SIG-M5 treated with dmso at 0.1 percent for 504 hours (cell line): ENCODE measurements around the gene NKPD1.

Experiments
- DNase-seq: peaks from one replicate; lab custom pipeline; 2025; ENCODE audit not compliant: unreplicated experiment; lab: John Stamatoyannopoulos, UW

NKPD1 gene

DNA sequence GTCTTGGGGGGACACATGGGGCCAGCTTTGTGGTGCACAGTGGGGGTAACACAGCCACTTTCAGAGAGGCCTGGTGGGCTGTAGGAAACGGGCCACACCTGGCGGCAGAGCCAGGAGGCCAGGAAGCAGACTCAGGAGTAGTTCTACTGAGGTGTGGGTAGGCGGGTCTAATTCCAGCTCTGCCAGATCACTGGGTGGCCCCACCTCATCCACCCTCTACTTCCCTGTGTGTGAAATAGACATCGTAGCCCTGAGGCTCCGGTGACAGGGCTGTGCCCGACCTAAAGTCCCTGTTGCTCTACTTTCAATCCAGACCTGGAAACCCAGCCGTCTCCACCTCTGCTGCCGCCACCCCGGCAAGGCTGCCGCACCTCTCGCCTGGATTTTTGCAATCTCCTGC is 4.0 kb downstream of the NKPD1 start:
- DNase-seq, result no peak

DNA sequence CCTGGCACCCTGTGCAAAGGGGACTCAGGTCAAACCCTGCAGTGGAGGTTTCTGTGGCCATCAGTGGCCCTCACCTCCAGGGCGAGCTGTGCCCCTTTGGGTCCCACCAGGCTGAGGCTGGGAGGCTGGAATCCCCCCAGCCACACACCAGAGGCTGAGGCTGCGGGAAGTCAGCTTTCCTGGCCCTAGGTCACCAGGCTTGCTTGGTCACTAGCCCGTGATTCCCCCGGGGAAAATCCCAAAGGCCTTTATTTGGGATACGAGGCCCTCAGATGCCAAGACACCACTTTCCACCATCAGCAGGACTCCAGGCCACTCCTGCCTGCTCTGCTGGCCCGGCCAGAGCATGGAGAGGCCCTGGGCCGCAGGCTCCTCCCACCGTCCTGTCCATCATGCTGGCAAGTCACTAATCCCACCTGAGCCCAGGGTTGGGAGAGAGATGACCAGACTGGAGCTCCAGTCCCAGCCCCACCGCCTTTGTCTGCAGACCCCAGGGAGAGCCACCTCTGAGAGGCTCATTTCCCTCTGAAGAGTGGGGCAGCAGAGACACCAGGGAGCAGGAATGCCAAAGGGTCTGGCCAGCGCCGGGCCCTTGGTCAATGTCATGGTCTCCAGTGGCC is 4.7 kb downstream of the NKPD1 start:
- no peak for DNase-seq

DNA sequence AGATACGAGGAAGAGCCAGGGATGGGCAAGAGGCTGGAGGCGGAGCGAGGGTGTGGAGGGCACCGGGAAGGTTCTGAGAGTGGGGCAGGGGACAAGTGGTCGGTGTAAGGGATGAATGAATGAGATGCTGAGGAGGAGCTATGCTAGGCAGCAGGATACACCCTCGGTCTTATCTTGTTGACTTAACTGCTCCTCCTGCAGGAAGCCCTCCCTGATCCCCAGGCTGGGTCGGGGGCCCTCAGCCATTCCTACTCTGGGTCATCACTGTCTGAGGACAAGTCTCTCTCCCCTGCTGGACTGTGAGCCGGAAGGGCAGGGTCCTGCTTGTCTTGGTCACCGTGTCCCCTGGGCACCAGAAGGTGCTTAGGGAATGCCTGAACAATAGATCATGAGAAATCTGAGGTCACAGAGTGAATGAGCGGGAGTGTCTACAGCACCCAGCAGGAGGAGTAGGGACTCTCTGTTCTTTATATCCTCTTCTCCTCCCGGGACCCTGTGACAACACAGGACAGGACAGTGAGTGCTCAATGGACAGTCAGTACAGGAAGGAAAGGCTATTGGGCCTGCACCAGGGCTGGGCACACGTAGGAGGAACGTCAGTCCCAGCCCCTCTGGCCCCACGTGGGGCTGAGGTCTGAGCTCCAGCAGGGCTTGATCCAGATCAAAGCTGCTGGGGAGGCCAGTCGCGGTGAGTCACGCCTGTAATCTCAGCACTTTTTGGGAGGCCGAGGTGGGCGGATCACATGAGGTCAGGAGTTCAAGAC is 6.5 kb downstream of the NKPD1 start:
- DNase-seq, result peak; percentile 14

DNA sequence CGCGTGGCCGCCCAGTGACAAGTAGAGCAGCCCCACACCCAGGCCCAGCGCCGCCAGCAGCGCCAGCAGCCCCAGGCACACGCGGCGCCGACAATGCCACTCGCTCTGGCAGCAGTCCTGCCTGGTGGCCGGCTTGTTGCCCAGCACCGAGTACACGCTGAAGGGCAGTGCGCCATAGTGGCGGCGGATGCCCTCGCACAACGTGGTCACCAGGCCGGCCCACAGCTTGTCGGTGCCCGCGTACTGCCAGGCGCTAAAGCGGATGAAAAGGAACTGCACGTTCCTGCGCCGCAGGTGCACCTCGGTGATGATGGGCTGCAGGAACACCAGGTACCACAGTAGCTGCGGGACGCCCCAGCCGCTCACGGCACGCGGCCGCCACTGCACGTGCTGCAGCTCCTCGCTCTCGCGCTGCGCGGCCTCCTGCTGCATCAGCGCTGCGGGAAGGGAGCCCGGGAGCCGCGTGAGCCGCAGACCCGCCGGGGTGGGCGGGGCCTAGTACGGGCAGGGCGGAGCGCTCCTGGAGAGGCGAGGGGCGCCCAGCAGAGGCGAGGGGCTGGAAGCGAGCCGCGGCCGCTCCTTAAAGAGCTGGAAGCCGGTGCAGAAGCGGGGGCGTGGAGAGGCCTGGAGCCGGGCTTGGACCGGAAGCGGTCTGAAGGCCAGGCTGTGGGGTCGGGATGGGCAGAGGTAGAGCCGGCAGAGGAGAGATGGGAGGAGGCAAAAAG is 7.3 kb downstream of the NKPD1 start:
- no peak for DNase-seq

DNA sequence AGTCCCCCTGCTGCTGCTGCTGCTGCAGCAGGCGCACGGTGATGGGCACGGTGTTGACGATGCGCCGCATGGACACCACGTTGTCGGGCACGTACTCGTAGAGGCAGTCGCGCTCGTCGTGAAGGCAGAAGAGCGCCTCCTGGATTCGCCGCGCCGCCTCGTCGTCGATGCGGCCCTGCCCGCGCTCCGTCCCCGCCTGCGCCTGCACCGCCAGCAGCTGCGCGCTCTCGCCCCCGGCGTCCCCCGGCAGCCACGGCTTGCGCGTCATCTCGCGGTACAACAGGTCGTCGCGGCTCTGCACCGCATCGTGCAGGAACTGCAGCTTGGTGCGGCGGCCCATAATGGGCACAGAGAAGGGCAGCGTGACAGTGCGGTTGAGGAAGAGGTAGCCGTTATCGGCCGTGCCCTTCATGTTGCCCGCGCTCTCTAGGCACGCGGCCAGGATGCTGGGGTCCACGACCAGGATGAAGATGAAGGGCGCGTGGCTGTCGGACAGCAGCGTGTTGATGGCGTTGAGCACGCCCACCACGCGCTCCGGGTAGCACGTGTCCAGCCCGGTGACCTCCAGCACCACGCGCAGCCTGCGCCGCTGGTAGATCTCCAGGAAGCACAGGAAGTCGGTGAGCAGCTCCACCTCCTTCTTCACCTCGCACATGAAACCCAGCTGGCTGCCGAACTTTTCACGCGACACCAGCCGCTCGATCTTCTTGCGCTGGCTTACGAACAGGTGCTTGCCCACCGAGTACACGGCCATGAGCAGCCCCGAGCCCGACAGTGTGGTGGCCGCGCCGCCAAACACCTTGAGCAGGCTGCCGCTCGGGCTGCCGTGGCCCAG is 8.1 kb downstream of the NKPD1 start:
- no peak for DNase-seq

DNA sequence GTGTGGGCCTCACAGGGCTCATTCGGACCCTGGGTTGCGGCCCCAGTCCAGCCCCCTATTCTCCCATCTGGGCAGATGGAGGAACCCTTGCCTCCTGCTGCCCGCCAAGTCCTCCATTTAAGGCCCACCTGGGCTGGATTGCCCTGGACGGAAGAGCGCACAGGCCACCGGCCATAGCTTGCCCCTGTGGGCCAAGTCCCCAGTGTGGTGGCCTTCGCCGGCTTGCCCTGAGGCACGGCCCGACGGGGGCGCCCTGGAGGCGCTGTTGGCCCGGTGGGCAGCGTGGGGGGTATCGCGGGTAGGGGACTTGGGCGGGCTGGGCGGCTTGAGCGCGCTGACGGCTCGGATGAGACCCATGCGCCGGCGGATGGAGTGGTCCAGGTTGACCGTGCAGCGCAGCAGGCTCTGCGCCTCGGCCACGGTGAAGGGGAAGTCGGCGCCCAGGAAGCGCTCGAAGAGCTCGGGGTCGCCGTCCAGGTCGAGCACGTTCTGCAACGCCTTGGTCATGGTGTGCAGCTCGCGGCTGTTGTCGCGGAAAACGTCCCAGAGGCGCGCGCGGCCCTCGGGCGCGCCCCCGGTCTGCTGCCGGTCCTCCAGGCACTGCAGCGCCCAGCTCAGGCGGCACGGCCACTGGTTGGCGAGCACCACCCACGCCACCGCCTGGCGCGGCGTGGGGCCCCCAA is 8.8 kb downstream of the NKPD1 start:
- no peak for DNase-seq

DNA sequence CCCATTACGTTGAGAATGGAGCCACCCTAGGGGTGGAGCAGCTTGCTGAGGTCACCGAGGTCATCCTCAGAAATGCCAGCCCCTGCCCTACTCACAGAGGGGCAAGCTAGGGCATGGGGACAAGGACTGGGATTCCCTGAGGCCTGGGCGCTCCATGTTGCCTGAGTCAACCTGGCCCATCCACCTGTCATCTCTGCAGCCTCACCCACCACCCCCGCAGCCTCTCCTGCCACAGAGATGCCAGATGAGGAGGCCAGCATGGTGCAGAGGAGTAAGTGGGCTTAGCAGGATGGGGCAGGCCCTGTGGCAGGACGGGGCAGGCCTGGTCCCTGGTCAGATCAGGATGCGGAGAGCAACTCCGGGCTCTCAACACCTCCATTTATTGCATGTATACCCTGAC is 9.5 kb downstream of the NKPD1 start:
- DNase-seq, result no peak

DNA sequence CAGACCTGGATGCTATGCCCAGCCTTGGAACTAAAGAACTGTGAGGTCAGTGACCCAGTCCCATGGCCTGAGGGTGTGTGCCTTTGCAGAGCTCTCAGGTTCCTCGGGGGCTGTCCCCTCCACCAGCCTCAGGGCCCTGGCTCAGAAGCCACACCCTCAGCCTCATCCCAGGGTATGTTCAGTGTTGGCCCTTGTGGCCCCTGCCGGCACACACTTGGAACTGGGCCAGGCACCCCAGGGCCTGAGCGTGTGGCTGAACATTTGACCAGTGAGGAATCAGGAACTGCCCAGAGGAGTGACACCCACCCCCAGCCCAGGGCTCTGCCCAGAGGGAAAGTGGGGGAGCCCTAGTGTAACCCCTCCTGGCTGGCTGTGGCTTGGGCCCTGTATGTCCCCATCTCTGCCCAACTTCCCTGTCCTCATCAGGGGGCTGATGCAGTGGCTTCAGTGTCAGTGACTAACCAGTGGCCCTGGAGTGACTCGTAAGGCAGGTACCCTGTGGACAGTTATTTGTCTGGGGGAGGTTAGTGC is 10.0 kb downstream of the NKPD1 start:
- peak; percentile 37 for DNase-seq

DNA sequence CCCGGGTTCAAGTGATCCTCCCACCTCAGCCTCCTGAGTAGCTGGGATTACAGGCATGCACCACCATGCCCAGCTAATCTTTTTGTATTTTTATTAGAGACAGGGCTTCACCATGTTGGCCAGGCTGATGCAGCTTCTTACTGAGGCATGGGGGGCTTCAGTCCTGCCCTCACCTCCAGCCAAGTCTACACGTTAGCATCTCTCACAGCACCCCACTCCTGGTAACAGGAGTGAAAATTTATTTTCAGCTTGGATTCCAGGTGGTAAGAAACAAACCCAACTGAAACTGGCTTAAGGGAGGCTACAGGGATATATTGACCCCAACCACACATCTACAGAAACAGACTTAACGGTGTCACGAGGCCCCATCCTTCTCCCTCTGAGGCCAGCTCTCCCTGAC is 10.6 kb downstream of the NKPD1 start:
- no peak for DNase-seq

DNA sequence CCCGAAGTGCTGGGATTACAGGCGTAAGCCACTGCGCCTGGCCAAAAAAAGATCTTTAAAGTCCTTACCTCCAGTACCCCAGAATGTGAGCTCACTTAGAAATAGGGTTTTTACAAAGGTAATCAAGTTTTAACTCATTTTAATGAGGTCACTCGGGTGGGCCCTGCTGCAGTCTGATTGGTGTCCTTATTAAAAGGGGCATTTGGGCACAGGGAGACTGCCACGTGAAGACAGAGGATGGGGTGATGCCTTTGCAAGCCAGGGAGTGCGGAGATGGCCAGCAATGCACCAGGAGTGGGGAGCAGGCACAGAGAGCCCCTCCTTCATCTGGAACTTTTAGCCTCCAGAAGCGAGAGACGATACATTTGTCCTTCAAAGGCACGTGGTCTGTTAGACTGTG is 11.7 kb downstream of the NKPD1 start:
- no peak for DNase-seq

DNA sequence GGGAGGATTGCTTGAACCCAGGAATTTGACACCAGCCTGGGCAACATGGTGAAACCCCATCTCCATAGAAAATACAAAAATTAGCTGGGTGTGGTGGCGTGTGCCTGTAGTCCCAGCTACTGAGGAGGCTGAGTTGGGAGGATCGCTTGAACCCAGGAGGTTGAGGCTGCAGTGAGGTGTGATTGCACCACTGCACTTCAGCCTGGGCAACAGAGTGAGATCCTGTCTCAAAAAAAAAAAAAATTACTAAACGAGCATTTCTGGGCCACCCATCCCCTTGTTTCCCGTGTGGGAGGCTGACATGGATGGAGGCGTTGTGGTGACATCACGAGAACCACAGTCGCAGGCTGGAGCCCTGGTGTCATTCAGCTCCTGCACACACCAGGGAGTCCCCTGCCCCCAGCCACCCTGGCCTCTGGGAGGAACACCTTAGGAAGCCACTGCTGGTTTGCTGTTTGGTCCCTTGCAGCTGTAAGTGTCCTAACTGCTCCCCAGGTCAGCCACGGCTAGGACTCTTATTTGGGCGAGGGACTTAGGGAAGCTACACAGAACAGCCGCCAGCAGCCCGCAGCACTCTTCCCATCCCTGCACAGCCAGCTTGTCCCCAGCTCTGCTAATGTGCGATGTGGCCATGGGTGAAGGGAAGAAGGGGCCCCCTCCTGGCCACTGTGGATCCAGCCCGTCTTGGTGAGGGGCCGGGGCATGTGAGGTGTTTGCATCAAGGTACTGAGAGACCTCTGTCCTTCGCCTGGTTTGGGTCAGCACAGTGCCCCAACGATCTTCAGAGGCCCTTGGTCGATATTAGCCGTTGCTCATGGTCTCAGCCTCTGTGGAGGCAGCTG is 12.7 kb downstream of the NKPD1 start:
- no peak for DNase-seq

DNA sequence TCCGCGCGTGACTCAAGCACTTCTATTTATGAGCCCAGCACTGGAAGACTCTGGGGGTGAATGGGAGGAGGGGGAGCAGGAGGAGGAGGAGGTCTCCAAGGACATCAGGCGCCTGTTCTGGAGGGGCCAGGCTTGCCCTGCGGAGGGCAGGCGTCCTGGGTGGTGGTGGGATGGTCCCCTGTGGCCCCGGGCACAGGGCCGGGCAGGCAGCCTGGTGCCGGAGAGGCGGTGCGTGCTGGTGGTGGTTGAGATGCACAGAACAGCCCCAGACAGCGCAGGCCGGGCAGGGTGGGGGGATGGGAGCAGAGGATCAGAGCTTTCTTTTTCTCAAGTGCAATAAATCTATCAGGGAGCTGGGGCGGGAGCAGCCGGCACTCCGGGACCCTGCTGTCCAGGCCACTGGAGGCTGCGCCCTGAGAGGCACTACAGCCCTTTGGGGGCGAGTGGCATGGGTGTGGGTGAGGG is 14.0 kb downstream of the NKPD1 start:
- DNase-seq, result no peak

DNA sequence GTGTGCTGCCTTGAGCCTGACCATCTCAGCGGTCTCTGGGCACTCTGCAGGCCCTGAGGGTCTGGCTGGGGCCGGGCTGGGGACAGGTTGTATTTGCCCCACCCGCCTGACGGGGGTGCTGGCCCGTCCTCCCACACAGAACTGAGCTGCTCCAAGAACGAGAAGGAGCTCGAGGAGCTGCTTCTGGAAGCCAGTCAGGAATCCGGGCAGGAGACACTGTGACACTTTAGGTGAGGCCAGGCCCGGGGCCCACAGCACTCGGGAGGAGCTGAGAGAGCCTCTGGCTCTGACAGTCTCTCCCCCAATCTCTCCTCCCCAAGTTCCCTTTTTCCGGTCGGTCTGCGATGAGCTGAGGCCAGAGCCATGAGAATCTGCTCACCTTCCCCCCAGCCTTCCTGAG is 14.5 kb downstream of the NKPD1 start:
- DNase-seq, result no peak

DNA sequence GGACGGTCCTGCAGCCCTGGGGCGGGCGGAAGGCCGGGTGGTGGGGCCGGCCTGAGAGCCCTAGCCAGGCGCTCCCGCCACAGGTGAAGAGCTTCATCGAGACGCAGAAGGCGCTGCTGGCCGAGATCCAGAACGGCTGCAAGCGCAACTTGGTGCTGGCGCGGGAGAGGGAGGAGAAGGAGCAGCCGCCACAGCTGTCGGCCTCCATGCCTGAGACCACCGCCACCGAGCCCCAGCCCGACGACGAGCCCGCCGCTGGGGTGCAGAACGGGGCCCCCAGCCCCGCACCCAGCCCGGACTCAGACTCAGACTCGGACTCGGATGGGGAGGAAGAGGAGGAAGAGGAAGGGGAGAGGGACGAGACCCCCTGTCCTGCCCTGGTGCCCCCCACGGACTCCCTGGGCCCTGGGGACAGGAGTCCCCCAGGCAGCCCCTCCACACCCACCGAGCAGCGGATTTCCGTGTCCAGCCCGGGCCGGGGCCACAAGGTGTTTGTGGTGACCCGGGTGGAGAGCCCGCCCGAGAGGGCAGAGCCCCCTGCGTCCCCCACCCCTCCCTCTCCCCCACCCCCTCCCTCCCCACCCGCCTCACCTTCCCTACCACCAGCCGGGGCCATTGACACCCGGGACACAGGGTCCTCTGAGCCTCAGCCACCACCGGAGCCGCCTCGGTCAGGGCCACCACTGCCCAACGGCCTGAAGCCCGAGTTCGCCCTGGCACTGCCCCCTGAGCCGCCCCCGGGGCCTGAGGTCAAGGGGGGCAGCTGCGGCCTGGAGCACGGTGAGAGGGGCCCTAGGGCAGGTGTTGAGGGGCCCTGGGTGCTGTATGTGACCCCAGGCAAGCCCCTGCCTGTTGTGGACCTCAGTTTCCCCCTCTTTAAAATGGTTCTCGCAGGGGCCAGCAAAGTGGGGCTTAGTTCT is 15.3 kb downstream of the NKPD1 start:
- no peak for DNase-seq

DNA sequence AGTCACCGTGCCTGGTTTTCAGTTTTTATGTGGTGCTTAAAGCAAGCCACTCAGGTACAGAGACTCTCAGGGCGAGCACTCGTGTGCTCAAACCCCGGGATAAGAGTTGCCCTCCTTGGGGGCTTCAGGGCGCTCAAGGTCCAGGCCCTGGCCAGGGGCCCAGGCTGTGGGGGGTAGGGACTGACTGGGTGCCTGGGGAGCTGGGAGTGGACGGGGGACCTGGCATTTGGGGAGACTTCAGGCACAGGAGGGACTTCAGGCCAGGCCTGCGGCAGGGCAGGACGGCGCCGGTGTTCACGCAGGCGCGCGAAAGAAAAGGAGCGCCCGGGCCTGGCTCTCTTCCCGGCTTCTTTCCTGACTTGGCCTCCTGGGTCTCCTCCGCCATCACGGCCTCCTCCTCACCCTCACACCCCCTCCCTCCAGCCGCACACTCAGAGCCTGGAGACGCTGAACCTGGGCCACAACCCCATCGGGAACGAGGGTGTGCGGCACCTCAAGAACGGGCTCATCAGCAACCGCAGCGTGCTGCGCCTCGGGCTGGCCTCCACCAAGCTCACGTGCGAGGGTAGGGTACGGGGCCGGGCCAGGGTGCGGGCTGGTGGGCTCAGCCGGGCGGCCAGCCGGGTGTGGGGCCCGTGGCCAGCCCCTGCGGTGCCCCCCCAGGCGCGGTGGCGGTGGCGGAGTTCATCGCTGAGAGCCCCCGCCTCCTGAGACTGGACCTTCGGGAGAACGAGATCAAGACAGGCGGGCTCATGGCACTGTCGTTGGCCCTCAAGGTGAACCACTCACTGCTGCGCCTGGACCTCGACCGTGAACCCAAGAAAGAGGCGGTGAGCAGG is 16.1 kb downstream of the NKPD1 start:
- no peak for DNase-seq

DNA sequence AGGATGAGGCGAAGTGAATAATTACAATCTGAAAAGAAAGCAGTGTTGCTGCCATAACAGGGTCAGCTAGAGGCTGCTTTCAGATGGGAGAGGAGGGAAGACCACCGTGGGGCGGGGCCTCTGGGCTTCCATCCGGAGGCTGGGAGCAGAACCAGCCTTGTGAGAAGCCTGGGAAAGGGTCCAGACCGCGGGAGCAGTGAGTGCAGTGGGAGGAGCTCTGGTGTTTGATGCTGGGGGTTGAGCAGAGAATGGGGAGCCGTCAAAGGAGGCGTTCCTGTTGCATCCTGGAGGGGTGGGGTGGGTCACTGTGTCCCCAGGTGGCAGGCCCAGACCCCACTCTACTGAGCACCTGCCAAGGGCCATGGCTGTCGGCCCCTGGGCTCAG is 18.1 kb downstream of the NKPD1 start:
- DNase-seq, result no peak

DNA sequence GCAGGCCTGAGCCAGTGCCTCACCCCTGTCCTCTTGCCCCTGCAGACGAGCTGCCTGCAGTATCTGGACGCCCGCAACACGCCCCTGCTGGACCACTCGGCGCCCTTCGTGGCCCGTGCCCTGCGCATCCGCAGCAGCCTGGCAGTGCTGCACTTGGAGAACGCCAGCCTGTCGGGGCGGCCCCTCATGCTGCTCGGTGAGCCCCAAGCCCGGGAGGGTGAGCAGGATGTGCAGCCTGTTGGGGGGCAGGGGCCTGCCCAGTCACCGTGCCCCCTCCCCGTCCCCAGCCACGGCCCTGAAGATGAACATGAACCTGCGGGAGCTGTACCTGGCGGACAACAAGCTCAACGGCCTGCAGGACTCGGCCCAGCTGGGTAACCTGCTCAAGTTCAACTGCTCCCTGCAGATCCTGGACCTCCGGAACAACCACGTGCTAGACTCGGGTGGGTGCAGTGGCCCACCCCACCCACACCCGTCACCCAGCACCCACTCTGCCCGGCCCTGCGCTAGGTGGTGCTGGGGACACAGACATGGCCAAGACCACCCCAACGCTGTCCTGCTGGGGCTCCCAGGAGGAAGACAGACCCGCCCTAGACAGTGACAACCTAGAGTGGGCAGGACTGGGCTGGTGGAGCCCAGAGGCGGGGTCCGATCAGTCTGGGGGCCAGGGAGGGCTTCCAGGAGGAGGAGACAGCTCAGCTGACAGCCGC is 18.6 kb downstream of the NKPD1 start:
- DNase-seq, result no peak
